Urinary bladder (tissue), 4 donors: Measurements from ENCODE around the gene PYY. TPM values are rescaled to one million over a fixed set of nuclear protein-coding genes. Genes with fewer than 3 reads are reported as not detected.
"Not testable (repeated sequence)": the region's sequence is repeated elsewhere in the genome, so short reads cannot be mapped to it uniquely, and the experiment has no call there.

Experiments
- DNase-seq: peaks from one replicate; pipeline ENCODE4 v3.0.0-alpha.2; 2015; ENCODE audit errors: extremely low spot score
- H3K27ac ChIP-seq: one replicate; pipeline ENCODE4 v1.5.1; 2013; ENCODE audit warnings: low read depth, mild to moderate bottlenecking, moderate library complexity
- H3K36me3 ChIP-seq: one replicate; pipeline ENCODE4 v1.6.1; 2013; ENCODE audit warnings: mild to moderate bottlenecking, moderate library complexity; ENCODE audit not compliant: insufficient read depth
- H3K4me1 ChIP-seq: one replicate; pipeline ENCODE4 v1.6.1; 2013; ENCODE audit warnings: mild to moderate bottlenecking, moderate library complexity; ENCODE audit not compliant: insufficient read depth
- H3K4me3 ChIP-seq: one replicate; pipeline ENCODE4 v1.5.1; 2013; ENCODE audit warnings: low read depth, low read length
- WGBS: extraction: QIAGEN DNeasy Blood & Tissue Kit; methylation state at CpG from one replicate; pipeline ENCODE4 v1.1.7; 2013; 5-methylcytosine and 5-hydroxymethylcytosine counted together
- polyA plus RNA-seq: library from polyadenylated mRNA; stranded (reverse); fragments of 200-250 nt; gene quantifications from one replicate; pipeline ENCODE4 v1.2.3, GENCODE V29; 2013
- total RNA-seq: library from RNA; depleted of rRNA; stranded (reverse); fragments of >200 nt; gene quantifications from one replicate; pipeline ENCODE4 v1.2.3, GENCODE V29; 2014
- donor health status: healthy with polysubstance abuse.
- donor health status: healthy.

PYY gene
- total and polyA plus RNA-seq, 2 donors, result not detected

DNA sequence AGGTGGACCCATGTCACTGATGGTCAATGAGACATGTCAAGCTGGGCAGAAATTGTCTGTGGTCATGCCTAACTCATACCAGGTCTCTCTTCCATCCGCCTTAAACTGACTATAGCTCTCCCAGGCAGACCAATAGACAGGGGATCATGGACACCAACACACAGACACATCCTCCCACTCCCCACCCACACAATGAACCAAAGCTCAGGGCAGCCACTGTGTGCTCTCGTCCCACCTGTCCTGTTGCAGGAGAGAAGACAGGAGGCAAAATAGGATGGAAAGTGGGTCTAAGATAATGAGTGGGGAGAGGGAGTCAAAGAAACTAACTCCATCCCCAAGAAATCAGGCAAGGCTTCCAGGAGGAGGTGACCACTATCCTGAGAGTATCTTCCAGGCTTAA is 3.2 kb downstream of the PYY start:
- no peak for DNase-seq
- Histone ChIP-seq H3K36me3 (no peaks in the 10 kb centered on the region), H3K27ac (no peak overlapping the region), H3K4me3 (no peak overlapping the region), H3K4me1 (no peaks in the 10 kb centered on the region)
- 87% methylated on average over 2 of the region's 2 CpGs for whole genome bisulfite sequencing

DNA sequence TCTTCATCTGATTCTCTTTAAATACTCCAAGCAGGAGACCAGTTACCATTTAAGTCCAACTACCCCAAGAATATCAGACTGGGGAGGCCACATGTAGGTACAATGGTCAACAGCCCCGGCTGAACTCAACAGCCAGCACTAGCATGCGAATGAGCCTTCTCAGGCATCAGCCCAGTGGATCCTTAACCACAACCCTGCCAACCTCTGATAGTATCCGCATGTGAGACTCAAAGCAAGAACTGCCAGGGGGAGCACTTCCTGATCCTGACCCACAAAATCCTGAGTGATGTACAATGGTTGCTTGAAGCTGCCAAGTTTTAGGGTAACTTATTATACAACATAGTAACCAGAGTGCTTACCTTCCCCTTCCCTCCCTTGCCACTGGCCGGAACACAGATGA is 4.0 kb downstream of the PYY start:
- WGBS, result 66% methylated on average over 4 of the region's 4 CpGs
- Histone ChIP-seq H3K4me3 (no peak overlapping the region), H3K4me1 (no peaks in the 10 kb centered on the region), H3K27ac (no peak overlapping the region), H3K36me3 (no peaks in the 10 kb centered on the region)
- no peak for DNase-seq

DNA sequence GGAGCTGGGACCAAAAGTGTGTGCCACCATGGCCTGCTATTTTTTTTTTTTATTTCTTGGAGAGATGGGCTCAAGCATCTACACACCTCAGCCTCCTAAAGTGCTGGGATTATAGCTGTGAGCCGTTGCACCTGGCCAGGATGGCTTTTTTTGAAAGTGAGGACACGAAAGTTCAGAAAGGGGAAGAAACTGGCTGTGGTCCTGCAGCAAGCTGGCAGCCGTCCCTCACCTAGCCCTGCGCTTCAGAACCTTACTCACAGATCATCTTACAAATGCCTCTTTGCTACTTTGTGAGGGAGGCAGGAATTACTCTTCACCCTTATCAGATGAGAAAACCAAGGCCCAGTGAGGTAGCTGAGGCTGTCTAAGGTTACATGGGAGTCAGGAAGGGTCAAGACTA is 7.0 kb downstream of the PYY start:
- no peaks in the 10 kb centered on the region for H3K4me1 ChIP-seq
- WGBS, result 53% methylated on average over 4 of the region's 4 CpGs
- no peak overlapping the region for H3K4me3 ChIP-seq
- H3K27ac ChIP-seq, result no peak overlapping the region
- no peaks in the 10 kb centered on the region for H3K36me3 ChIP-seq
- DNase-seq, result no peak

DNA sequence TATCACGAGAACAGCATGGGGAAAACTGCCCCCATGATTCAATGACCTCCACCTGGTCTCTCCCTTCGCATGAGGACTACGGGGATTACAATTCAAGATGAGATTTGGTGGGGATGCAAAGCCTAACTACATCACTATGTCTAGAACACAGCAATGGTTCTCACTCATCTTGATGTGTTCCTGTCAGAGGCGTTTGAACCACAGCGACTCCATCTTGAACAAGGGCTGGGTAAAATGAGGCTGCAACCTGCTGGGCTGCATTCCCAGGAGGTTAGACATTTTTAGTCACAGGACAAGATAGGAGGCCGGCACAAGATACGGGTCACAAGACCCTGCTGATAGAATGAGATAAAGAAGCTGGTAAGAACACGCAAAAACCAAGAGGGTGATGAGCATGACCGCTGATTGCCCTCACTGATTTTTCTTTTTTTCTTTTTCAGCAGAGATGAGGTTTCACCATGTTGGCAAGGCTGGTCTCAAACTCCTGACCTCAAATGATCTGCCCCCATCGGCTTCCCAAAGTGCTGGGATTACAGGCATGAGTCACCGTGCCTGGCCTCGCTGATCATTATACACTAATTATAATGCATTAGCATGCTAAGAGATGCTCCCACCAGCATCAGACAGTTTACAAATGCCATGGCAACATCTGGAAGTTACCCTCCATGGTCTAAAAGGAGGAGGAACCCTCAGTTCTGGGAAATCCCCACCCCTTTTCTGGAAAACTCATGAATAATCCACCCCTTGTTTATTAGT is 8.5 kb downstream of the PYY start:
- no peak for DNase-seq
- 70% methylated on average over 12 of the region's 12 CpGs for WGBS
- Histone ChIP-seq H3K27ac (no peak overlapping the region), H3K4me1 (no peaks in the 10 kb centered on the region), H3K36me3 (no peaks in the 10 kb centered on the region), H3K4me3 (no peak overlapping the region)

DNA sequence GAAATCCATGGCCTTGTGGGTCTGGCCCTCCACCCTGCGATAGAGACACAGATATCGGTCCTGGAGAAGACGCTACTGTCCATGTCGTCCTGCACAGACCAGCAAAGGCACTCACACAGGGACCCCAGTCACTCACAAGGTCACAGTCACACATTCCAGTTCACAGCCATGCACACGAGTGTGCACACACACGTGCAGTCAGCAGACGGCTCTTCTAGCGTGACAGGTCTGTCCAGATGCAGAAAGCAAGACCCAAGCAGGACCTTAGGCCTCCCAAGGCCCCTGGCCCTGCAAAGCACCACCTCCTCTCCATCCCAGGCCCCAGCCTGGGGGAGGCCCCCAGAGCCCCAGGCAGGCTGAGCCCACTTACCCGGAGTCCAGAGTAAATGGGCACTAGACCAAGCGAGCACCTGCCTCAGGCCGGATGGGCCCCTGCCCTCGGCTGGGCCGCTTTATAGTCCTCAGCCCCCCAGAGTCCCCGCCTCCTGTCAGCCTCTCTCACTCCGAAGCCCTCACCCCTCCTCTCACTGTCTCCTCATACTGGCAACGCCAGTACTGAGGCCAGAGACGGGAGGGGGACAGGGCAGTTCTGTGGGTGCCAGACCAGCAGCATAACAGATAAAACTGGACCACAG is 11.6 kb downstream of the PYY start, which contains the start of gene PPY:
TSS of gene PPY (minus strand) at position 426 of the 635 bp plus-strand sequence. CDS start 822 bp downstream, outside the sequence.
- Histone ChIP-seq H3K4me3 (no peak within 1 kb of the TSS), H3K4me1 (no peaks in the 10 kb centered on the region), H3K27ac (no peak within 1 kb of the TSS), H3K36me3 (no peaks in the 10 kb centered on the region)
- WGBS, result 79% methylated on average over 17 of the region's 17 CpGs
- DNase-seq, result no peak

DNA sequence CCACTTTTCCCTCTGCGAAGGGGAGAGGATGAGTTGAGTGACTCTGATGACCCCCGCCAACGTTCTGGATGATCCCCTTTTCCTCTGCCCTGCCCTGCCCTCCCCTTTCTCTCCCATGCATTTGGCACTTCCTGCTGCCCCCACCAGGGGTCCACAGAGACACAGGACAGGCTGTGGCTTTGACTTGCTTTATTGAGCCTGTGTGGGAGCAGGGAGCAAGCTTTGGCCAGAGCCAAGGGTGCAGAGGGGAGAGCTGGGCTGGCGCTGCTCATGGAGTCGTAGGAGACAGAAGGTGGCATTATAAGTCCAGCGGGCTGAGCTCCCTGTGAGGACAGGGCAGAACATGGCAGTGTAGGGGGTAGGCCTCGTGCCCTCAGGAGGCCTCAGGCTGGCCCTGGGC is 13.1 kb downstream of the PYY start:
- no peak for DNase-seq
- no peak overlapping the region for H3K4me3 ChIP-seq
- H3K27ac ChIP-seq, result no peak overlapping the region
- no peaks in the 10 kb centered on the region for H3K4me1 ChIP-seq
- WGBS, result 56% methylated on average over 7 of the region's 7 CpGs
- H3K36me3 ChIP-seq, result no peaks in the 10 kb centered on the region

DNA sequence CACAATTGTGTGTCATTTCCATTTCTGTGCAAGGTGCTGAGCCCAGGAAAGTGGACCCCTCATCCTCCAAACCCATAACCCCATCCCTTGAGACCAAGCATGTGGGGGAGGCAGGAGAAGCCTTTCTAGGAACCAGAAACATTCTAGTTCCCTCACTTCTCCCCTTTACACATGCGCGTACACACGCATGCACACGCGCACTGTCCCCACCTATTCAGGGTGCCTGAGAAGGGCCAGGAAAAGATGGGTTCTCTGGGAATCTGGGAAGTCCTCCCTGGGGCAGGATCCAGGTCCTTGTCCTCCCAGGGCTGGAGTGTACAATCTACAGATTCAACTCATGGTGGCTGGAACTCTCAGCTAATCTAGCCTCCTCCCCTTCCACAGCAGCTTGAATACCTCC is 13.9 kb downstream of the PYY start:
- no peak for DNase-seq
- no peaks in the 10 kb centered on the region for H3K4me1 ChIP-seq
- H3K27ac ChIP-seq, result no peak overlapping the region
- no peaks in the 10 kb centered on the region for H3K36me3 ChIP-seq
- no peak overlapping the region for H3K4me3 ChIP-seq
- WGBS, result 95% methylated on average over 5 of the region's 5 CpGs

DNA sequence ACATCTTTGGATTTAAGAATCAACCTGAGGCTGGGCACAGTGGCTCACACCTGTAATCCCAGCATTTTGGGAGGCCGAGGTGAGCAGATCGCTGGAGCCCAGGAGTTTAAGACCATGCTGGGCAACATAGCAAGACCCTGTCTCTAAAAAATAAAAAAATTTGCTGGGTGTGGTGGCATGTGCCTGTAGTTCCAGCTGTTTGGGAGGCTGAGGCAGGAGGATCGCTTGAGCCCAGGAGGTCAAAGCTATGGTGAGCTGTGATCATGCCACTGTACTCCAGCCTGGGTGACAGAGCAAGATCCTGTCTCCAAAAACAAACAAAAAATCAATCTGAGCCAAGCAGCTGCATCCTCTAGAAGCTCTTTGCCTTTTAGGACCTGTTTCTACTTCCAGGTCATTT is 14.3 kb downstream of the PYY start:
- not testable (repeated sequence) for H3K4me3 ChIP-seq, H3K36me3 ChIP-seq, H3K4me1 ChIP-seq, H3K27ac ChIP-seq, DNase-seq
- 95% methylated on average over 3 of the region's 3 CpGs for WGBS

DNA sequence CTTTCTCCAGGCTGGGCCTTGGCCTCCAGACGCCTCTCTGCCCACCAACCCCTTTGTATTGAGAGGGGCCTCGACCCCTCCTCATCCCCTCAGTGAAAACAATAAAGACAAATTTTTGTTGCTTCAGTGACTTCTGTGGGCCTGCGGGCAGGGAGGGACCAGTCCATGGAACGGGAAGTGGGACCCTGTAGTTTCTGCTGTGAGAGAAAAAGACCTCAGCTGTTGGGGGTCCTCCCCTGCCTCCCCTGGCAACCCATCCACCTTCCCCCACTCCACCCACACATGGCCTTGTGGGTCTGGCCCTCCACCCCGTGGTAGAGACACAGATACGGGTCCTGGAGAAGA is 14.9 kb downstream of the PYY start:
- Histone ChIP-seq H3K4me1 (no peaks in the 10 kb centered on the region), H3K4me3 (no peak overlapping the region), H3K36me3 (no peaks in the 10 kb centered on the region), H3K27ac (no peak overlapping the region)
- no peak for DNase-seq
- 69% methylated on average over 6 of the region's 6 CpGs for WGBS

DNA sequence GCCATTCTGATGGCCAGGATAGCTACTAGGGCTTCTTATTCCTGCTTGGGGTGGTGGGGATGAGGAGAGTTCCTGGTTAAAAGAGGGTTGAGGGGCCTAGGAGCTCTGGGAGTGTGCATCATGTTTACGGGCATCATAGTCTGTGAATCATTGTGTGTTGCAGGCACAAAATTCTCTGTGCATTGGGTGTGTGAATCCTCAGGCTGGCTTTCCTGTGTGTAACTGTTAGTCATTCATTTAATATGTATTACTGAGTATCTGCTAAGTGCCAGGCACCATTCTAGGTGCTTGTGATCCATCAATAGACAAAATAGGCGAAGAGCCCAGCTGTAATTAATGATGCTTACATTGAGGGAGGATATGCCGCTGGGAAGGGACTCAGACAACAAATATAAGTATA is 17.3 kb downstream of the PYY start:
- Histone ChIP-seq H3K4me1 (no peaks in the 10 kb centered on the region), H3K27ac (no peak overlapping the region)
- WGBS, result 94% methylated on average over 3 of the region's 3 CpGs

DNA sequence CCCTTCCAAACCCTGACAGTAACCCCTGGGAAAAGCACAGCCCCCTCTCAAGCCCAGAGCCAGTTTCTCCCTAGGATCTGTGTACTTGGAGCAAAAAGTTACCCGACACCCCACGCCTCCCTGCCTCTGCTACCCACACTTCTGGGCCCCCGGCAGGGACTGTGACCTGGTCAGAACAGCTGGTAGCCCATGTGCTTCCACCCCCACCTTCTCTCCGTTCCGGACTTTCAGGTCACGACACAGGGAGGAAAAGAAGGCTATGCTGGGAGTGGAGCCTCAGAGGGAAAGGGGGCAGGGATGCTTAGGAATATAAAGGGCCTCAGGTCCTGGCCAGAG is 17.8 kb downstream of the PYY start:
- DNase-seq, result no peak
- WGBS, result 69% methylated on average over 6 of the region's 6 CpGs
- Histone ChIP-seq H3K36me3 (no peaks in the 10 kb centered on the region), H3K27ac (no peak overlapping the region), H3K4me3 (no peak overlapping the region), H3K4me1 (no peaks in the 10 kb centered on the region)

More for the DNA sequence above, 17.3 kb downstream of the PYY start:
- no peak for DNase-seq
- Histone ChIP-seq H3K36me3 (no peaks in the 10 kb centered on the region), H3K4me3 (no peak overlapping the region)

DNA sequence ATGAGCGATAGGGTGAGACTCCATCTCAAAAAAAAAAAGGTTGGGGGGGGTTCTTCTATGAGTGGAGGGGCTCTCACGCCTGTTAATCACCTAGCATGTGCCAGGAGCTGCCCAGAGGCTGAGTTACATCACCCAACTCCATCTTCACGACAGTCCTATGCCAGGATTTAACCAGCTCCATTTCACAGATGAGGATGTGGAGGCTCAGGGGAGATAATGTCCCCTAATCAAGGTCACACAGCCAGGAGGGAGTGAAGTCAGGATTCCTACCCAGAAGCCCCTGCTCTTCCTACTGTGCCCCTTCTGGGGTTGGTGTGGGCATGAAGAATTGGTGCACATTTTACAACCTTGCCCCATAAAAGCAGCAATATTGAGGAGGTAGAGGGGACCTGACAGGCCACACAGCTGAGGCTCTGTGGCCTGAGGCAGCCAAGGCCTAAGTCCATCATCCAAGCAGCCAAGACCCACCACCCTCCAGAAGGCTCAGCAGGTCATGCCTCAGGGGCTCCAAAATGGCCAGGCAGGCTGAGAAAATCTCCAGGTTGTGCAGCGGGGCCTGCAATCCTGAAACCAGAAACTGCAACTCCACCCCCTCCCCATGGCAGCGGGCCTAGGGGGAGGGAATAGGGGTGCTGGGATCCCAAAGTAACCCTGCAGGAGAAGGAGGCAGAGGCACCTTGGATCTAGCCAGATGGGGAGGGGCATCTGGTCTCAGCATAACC is 18.4 kb downstream of the PYY start:
- Histone ChIP-seq H3K4me3 (no peak overlapping the region), H3K27ac (no peak overlapping the region), H3K36me3 (no peaks in the 10 kb centered on the region), H3K4me1 (no peaks in the 10 kb centered on the region)
- DNase-seq, result no peak
- WGBS, result 71% methylated on average over 5 of the region's 5 CpGs

DNA sequence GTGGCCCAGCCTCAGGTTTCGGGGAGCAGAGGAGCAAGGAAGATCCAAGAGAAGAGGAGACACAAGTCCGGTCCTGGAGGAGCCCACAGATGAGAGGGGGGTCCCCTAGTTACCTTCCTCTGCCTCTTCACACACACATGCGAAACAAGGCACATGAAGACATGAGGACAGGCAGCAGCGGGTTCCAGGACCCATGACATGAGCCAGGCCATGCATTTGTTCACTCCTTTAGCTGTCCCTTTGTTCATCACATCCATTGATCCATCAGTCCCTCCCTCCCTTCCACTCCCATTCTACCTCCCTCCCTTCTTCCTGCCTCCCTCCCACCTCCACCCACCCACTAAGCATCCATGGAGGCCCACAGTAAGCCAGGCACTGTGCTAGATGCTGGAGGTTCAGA is 20.8 kb downstream of the PYY start:
- Histone ChIP-seq H3K27ac (no peak overlapping the region), H3K36me3 (no peaks in the 10 kb centered on the region), H3K4me3 (no peak overlapping the region), H3K4me1 (no peaks in the 10 kb centered on the region)
- DNase-seq, result no peak
- WGBS, result 95% methylated on average over 4 of the region's 4 CpGs

DNA sequence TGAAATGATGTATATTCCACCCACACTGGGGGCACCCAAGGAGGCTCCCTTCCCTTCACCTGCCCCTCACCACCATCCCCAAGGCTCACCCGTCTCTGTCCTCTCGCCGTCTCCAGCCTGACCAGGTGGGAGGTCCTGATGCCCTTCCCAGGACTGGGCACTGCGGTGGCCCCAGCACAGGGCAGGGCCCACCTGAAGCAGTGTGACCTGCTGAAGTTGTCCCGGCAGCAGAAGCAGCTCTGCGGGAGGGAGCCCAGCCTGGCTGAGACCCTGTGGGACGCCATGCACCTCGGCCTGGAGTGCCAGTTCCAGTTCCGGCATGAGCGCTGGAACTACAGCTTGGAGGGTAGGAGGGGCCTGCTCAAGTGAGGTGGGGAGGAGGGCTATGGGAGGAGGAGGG is 21.4 kb downstream of the PYY start:
- DNase-seq, result no peak
- no peak overlapping the region for H3K27ac ChIP-seq
- WGBS, result 79% methylated on average over 10 of the region's 10 CpGs

More for the DNA sequence above, 21.4 kb downstream of the PYY start:
- no peak overlapping the region for H3K4me3 ChIP-seq
- H3K4me1 ChIP-seq, result no peaks in the 10 kb centered on the region
- no peaks in the 10 kb centered on the region for H3K36me3 ChIP-seq
